SK-N-SH treated with all-trans-retinoic acid at 6 μM for 48 hours (cell line): ENCODE data around the gene ME1.

Source experiments
- ATAC-seq: fragments of 200-7000 bp; cut with Tn5 transposase; 3 replicates; pipeline ENCODE4 v1.9.1; 2020; ENCODE audit warnings: mild to moderate bottlenecking, moderate library complexity
- ARNTL ChIP-seq: fragments of 450-650 bp; formaldehyde crosslinking; IDR thresholded peaks from 2 replicates; pipeline ENCODE4 v1.5.0; 2020; ENCODE audit warnings: low read depth, mild to moderate bottlenecking, moderate library complexity, borderline replicate concordance
- BACH2 ChIP-seq: fragments of 250-450 bp; sonication (Bioruptor Pico); IDR thresholded peaks from 2 replicates; pipeline ENCODE4 v1.9.0; 2021; ENCODE audit warnings: mild to moderate bottlenecking, borderline replicate concordance
- CREB5 ChIP-seq: fragments of 250-450 bp; sonication (Bioruptor Pico); IDR thresholded peaks from 2 replicates; pipeline ENCODE4 v1.5.1; 2020; ENCODE audit warnings: low read depth, mild to moderate bottlenecking, moderate library complexity
- CSDC2 ChIP-seq: fragments of 250-450 bp; sonication (Bioruptor Pico); IDR thresholded peaks from 2 replicates; pipeline ENCODE4 v1.5.0; 2020; ENCODE audit warnings: mild to moderate bottlenecking, moderate library complexity
- ESRRG ChIP-seq: fragments of 250-450 bp; sonication (Bioruptor Pico); IDR thresholded peaks from 2 replicates; pipeline ENCODE4 v1.6.1; 2021; ENCODE audit warnings: mild to moderate bottlenecking
- GLIS3 ChIP-seq: fragments of 250-450 bp; sonication (Bioruptor Pico); IDR thresholded peaks from 2 replicates; pipeline ENCODE4 v1.5.0; 2020; ENCODE audit warnings: mild to moderate bottlenecking, moderate library complexity
- ISL1 ChIP-seq: fragments of 250-450 bp; sonication (Bioruptor Pico); IDR thresholded peaks from 2 replicates; pipeline ENCODE4 v2.1.2; 2022; ENCODE audit warnings: mild to moderate bottlenecking, moderate library complexity
- OSR1 ChIP-seq: fragments of 250-450 bp; sonication (Bioruptor Pico); IDR thresholded peaks from 2 replicates; pipeline ENCODE4 v1.8.0; 2022; ENCODE audit warnings: moderate library complexity, mild to moderate bottlenecking, inconsistent platforms
- POU6F1 ChIP-seq: fragments of 250-450 bp; sonication (Bioruptor Pico); IDR thresholded peaks from 2 replicates; pipeline ENCODE4 v1.8.0; 2021; ENCODE audit warnings: low read depth, mild to moderate bottlenecking, moderate library complexity, borderline replicate concordance
- PPARA ChIP-seq: fragments of 250-450 bp; sonication (Bioruptor Pico); IDR thresholded peaks from 2 replicates; pipeline ENCODE4 v1.5.0; 2020; ENCODE audit warnings: mild to moderate bottlenecking, borderline replicate concordance
- RARB ChIP-seq: fragments of 250-450 bp; sonication (Bioruptor Pico); IDR thresholded peaks from 2 replicates; pipeline ENCODE4 v1.8.0; 2021; ENCODE audit warnings: mild to moderate bottlenecking, moderate library complexity
- SNAI2 ChIP-seq: fragments of 250-450 bp; sonication (Bioruptor Pico); IDR thresholded peaks from 2 replicates; pipeline ENCODE4 v1.5.0; 2020; ENCODE audit warnings: mild to moderate bottlenecking, moderate library complexity
- TCF4 ChIP-seq: fragments of 250-450 bp; sonication (Bioruptor Pico); IDR thresholded peaks from 2 replicates; pipeline ENCODE4 v1.8.0; 2021; ENCODE audit warnings: mild to moderate bottlenecking, moderate library complexity, borderline replicate concordance
- TOX ChIP-seq: fragments of 250-450 bp; sonication (Bioruptor Pico); IDR thresholded peaks from 2 replicates; pipeline ENCODE4 v1.8.0; 2021; ENCODE audit warnings: mild to moderate bottlenecking, moderate library complexity, borderline replicate concordance
- TSHZ2 ChIP-seq: fragments of 250-450 bp; sonication (Bioruptor Pico); IDR thresholded peaks from 2 replicates; pipeline ENCODE4 v1.5.0; 2020; ENCODE audit warnings: mild to moderate bottlenecking, moderate library complexity
- ZC3H10 ChIP-seq: fragments of 250-450 bp; sonication (Bioruptor Pico); IDR thresholded peaks from 2 replicates; pipeline ENCODE4 v1.5.1; 2021; ENCODE audit warnings: mild to moderate bottlenecking, moderate library complexity
- ZFP3 ChIP-seq: fragments of 250-450 bp; sonication (Bioruptor Pico); IDR thresholded peaks from 2 replicates; pipeline ENCODE4 v1.5.0; 2020; ENCODE audit warnings: mild to moderate bottlenecking, moderate library complexity
- ZFP30 ChIP-seq: fragments of 450-650 bp; formaldehyde crosslinking; IDR thresholded peaks from 2 replicates; pipeline ENCODE4 v1.5.0; 2022; ENCODE audit warnings: mild to moderate bottlenecking, moderate library complexity
- ZNF565 ChIP-seq: fragments of 450-650 bp; formaldehyde crosslinking; conservative IDR thresholded peaks from 2 replicates; pipeline ENCODE4 v1.5.0; 2020; ENCODE audit warnings: low read depth, mild to moderate bottlenecking, moderate library complexity
- ZNF8 ChIP-seq: fragments of 450-650 bp; formaldehyde crosslinking; IDR thresholded peaks from 2 replicates; pipeline ENCODE4 v1.5.0; 2020; ENCODE audit warnings: mild to moderate bottlenecking, moderate library complexity

Gene ME1

GRCh38 chr6:83467620-83468036, 36.8 kb upstream of the ME1 start:
- TF ChIP-seq ZNF565 (CRISPR knock-in tag) (no peak), TOX (CRISPR knock-in tag) (no peak), BACH2 (no peak), POU6F1 (CRISPR knock-in tag) (no peak), TSHZ2 (CRISPR knock-in tag) (no peak), ARNTL (CRISPR knock-in tag) (no peak), PPARA (no peak), ZFP3 (CRISPR knock-in tag) (no peak), GLIS3 (CRISPR knock-in tag) (no peak), CREB5 (CRISPR knock-in tag) (no peak), ZC3H10 (no peak)
- no peak for ATAC-seq

GRCh38 chr6:83466328-83466727, 35.5 kb upstream of the ME1 start:
- no peak for ATAC-seq
- TF ChIP-seq ZC3H10: no peak
- TF ChIP-seq, all 23 proteins: peak for 0

- ATAC-seq: no peak
- TF ChIP-seq TCF4 (CRISPR knock-in tag) (no peak), ZFP30 (no peak), POU6F1 (CRISPR knock-in tag) (no peak), CREB5 (CRISPR knock-in tag) (no peak), SNAI2 (CRISPR knock-in tag) (no peak), ZFP3 (CRISPR knock-in tag) (no peak)
Measured at GRCh38 chr6:83464381-83465140, 33.7 kb upstream of the ME1 start.

DNA sequence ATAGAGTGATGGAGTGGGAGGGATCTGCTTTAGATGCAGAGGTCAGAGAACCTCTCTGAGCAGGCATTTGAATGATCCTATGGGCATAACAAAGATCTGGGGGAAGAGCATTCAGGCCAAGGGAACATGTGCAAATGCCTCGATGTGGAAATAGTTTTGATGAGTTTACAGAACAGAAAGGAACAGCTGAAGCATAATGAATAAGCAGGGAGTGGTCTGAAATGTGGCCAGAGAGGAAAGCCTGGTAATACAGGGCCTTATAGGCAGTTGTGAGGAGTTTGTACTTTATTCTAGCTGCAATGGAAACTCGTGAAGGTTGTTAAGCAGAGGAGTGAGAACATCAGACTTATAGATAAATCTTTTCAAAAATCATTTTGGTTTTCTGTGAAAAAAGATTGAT, 33.0 kb upstream of the ME1 start:
- no peak for ATAC-seq
- no peak for TF ChIP-seq RARB (CRISPR knock-in tag)
- TF ChIP-seq BACH2: no peak
- no peak for TF ChIP-seq ZFP3 (CRISPR knock-in tag)
- TF ChIP-seq TCF4 (CRISPR knock-in tag): no peak
- no peak for TF ChIP-seq ESRRG (CRISPR knock-in tag)
- no peak for TF ChIP-seq SNAI2 (CRISPR knock-in tag)
- TF ChIP-seq OSR1: no peak
- no peak for TF ChIP-seq GLIS3 (CRISPR knock-in tag)
- no peak for TF ChIP-seq TOX (CRISPR knock-in tag)
- no peak for TF ChIP-seq ZNF8
- no peak for TF ChIP-seq ISL1
- TF ChIP-seq POU6F1 (CRISPR knock-in tag): no peak
- no peak for TF ChIP-seq TSHZ2 (CRISPR knock-in tag)
- TF ChIP-seq ZFP30: no peak
- no peak for TF ChIP-seq CSDC2 (CRISPR knock-in tag)
- no peak for TF ChIP-seq ARNTL (CRISPR knock-in tag)
- TF ChIP-seq ZC3H10: no peak
- TF ChIP-seq ZNF565 (CRISPR knock-in tag): no peak
